Bronchial epithelial cell (primary cell): Measurements from ENCODE around the gene UGCG. TPM values are rescaled to one million over a fixed set of nuclear protein-coding genes. Genes with fewer than 3 reads are reported as not detected.
A peak's percentile ranks its signal among the peaks of the same experiment; 100 is the strongest.
"Not testable (repeated sequence)": the region's sequence is repeated elsewhere in the genome, so short reads cannot be mapped to it uniquely, and the experiment has no call there.

ENCODE experiments used
- DNase-seq: peaks from one replicate; pipeline ENCODE4 v3.0.0-alpha.2; 2010; ENCODE audit warnings: low read depth
- FAIRE-seq: peaks from 2 replicates; lab custom pipeline; 2011; peaks lifted over from hg19 to GRCh38; lab: Jason Lieb, UNC
- H3K27me3 ChIP-seq: 2 replicates; pipeline ENCODE4 v1.5.1; 2011; ENCODE audit warnings: low read length; ENCODE audit not compliant: control insufficient read depth, insufficient read depth
- H3K36me3 ChIP-seq: 2 replicates; pipeline ENCODE4 v1.5.1; 2011; ENCODE audit warnings: low read length; ENCODE audit not compliant: control insufficient read depth, insufficient read depth
- H3K4me3 ChIP-seq: 2 replicates; pipeline ENCODE4 v1.5.1; 2011; ENCODE audit warnings: mild to moderate bottlenecking, low read depth, low read length, control low read depth
- total RNA-seq: library from RNA; depleted of rRNA; stranded (reverse); fragments of >200 nt; gene quantifications from 2 replicates; pipeline ENCODE4 v1.2.1, GENCODE V29; 2014
- TF ChIP-seq, protein P1 (sequence below): IDR thresholded peaks from 2 replicates; pipeline ENCODE4 v1.5.1; 2011; ENCODE audit warnings: mild to moderate bottlenecking, moderate library complexity, low read length, control low read depth, inconsistent platforms; ENCODE audit not compliant: insufficient read depth, severe bottlenecking

The UGCG gene
- total RNA-seq, 1 donor from 2014 or later = 65.0 TPM

DNA sequence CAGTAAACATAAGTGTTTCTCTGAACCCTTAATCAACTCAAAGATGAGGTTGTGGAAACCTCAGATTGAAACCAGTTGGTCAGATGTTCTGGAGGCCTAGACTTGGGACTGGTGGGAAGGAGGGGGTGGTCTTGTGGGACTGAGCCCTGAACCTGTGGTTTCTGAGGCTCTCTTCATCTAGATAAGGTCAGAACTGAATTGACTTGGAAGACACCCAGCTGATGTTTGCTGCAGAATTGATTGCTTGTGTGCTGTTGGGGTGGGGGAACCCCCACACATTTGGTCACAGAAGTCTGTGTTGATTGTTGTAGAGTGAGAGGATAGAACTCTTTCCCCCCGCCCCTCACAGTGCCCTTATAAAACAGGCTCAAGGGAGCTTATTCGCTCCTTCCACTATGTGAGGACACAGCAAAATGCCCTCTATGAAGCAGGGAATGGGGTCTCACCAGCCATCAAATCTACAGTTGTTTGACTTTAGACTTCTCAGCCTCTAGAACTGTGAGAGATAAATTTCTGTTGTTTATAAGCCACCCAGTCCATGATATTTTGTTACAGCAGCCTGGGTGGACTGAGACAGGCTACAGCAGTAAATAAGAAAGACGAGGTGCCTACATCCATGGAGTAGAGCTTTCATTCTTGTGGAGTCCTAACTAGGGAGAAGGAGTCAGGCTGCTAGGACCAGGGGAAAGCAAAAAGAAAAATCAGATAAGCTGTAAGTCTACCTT lies 25.7 kb upstream of the UGCG start:
- Histone ChIP-seq H3K36me3 (no peaks in the 10 kb centered on the region), H3K4me3 (no peak overlapping the region), H3K27me3 (no peaks in the 10 kb centered on the region)
- FAIRE-seq (no peak), DNase-seq (no peak)
- TF ChIP-seq, protein P1, sequence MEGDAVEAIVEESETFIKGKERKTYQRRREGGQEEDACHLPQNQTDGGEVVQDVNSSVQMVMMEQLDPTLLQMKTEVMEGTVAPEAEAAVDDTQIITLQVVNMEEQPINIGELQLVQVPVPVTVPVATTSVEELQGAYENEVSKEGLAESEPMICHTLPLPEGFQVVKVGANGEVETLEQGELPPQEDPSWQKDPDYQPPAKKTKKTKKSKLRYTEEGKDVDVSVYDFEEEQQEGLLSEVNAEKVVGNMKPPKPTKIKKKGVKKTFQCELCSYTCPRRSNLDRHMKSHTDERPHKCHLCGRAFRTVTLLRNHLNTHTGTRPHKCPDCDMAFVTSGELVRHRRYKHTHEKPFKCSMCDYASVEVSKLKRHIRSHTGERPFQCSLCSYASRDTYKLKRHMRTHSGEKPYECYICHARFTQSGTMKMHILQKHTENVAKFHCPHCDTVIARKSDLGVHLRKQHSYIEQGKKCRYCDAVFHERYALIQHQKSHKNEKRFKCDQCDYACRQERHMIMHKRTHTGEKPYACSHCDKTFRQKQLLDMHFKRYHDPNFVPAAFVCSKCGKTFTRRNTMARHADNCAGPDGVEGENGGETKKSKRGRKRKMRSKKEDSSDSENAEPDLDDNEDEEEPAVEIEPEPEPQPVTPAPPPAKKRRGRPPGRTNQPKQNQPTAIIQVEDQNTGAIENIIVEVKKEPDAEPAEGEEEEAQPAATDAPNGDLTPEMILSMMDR = no peak

DNA sequence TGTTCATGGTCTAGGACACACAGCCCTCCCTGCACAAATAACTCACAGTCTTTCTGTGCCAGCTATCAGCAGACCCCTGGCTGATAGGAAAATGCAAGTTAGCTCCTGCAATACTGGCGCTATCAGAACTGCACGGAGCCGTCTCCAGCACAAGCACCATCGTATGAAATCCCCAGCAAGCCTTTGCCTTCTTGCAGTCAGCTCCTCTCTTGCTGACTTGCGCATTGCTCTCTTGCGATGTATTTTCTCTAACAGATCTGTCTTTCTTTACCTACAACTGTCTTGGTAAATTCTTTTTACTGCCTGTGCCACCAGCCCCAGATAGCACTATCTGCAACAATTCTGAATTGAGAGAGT lies 25.1 kb upstream of the UGCG start:
- DNase-seq = no peak
- no peaks in the 10 kb centered on the region for H3K27me3 ChIP-seq
- FAIRE-seq = no peak

GRCh38 chr9:111872886-111873285 lies 23.7 kb upstream of the UGCG start:
- FAIRE-seq (no peak), DNase-seq (peak; percentile 55)
- TF ChIP-seq, protein P1 = no peak

More for the DNA sequence above, 25.1 kb upstream of the UGCG start:
- TF ChIP-seq, protein P1 = no peak
- H3K36me3 ChIP-seq = no peaks in the 10 kb centered on the region
- H3K4me3 ChIP-seq = no peak overlapping the region

GRCh38 chr9:111873901-111874300 lies 22.7 kb upstream of the UGCG start:
- no peaks in the 10 kb centered on the region for H3K36me3 ChIP-seq
- TF ChIP-seq, protein P1 = no peak
- FAIRE-seq = no peak
- peak; percentile 80 for DNase-seq
- H3K4me3 ChIP-seq = no peak overlapping the region
- no peaks in the 10 kb centered on the region for H3K27me3 ChIP-seq

More at GRCh38 chr9:111872886-111873285, 23.7 kb upstream of the UGCG start:
- no peak overlapping the region for H3K4me3 ChIP-seq
- H3K27me3 ChIP-seq = no peaks in the 10 kb centered on the region
- H3K36me3 ChIP-seq = no peaks in the 10 kb centered on the region

- no peaks in the 10 kb centered on the region for H3K27me3 ChIP-seq
- DNase-seq (peak; percentile 96), FAIRE-seq (peak; percentile 77)
Observed at GRCh38 chr9:111874500-111874899, 22.1 kb upstream of the UGCG start.

DNA sequence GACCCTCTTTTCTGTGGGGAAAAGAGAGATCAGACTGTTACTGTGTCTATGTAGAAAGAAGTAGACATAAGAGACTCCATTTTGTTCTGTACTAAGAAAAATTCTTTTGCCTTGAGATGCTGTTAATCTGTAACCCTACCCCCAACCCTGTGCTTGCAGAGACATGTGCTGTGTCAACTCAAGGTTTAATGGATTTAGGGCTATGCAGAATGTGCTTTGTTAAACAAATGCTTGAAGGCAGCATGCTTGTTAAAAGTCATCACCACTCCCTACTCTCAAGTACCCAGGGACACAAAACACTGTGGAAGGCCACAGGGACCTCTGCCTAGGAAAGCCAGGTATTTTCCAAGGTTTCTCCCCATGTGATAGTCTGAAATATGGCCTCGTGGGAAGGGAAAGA lies 21.3 kb upstream of the UGCG start:
- not testable (repeated sequence) for H3K4me3 ChIP-seq, H3K36me3 ChIP-seq, DNase-seq, FAIRE-seq, H3K27me3 ChIP-seq

More at GRCh38 chr9:111874500-111874899, 22.1 kb upstream of the UGCG start:
- Histone ChIP-seq H3K4me3 (no peak overlapping the region), H3K36me3 (no peaks in the 10 kb centered on the region)
- TF ChIP-seq, protein P1 = no peak

DNA sequence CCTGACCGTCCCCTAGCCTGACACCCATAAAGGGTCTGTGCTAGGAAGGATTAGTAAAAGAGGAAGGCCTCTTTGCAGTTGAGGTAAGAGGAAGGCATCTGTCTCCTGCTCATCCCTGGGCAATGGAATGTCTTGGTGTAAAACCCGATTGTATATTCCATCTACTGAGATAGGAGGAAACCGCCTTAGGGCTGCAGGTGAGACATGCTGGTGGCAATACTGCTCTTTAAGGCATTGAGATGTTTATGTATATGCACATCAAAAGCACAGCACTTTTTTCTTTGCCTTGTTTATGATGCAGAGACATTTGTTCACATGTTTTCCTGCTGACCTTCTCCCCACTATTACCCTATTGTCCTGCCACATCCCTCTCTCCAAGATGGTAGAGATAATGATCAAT lies 20.9 kb upstream of the UGCG start:
- H3K27me3 ChIP-seq, H3K36me3 ChIP-seq, FAIRE-seq, H3K4me3 ChIP-seq, DNase-seq: not testable (repeated sequence)
